Fibroblast of lung (primary cell): ENCODE results near the gene SAPCD2.

Experiments
- CTCF ChIP-seq, 2 donors: IDR thresholded peaks in 1 of 2; conservative IDR thresholded peaks in 1 of 2; 1 replicate in 1 of 2; 2 replicates in 1 of 2; pipeline ENCODE4 v1.5.1; 2011 to 2012; ENCODE audit warnings: low read length in 2 of 2, control low read depth in 1 of 2, inconsistent platforms in 1 of 2, low read depth in 1 of 2, mild to moderate bottlenecking in 1 of 2
- EZH2 ChIP-seq: IDR thresholded peaks from 2 replicates; pipeline ENCODE4 v1.5.1; 2012; ENCODE audit warnings: low read length, control low read depth, mild to moderate bottlenecking; ENCODE audit errors: missing control alignments

GRCh38 chr9:137105814-137106661, 35.7 kb upstream of the SAPCD2 start:
- TF ChIP-seq CTCF (conservative IDR thresholded peaks at IDR 0.05 in 1 of 2, IDR thresholded peaks at IDR 0.05 in 1 of 2; ENCODE audit: low read depth in 1 of 2, low read length in 2 of 2) (no peak), EZH2 (no peak)
